H1 (cell line): ENCODE data around the gene VIPR2. TPM values are rescaled to one million over a fixed set of nuclear protein-coding genes. Genes with fewer than 3 reads are reported as not detected.

Experiments
- CTCF ChIA-PET: fragments of 300-600 bp; sonication (Branson Sonifier 250); formaldehyde crosslinking; loops from one replicate; lab custom pipeline; 2021; ENCODE audit not compliant: partially characterized antibody; lab: Charles Lee
- POLR2A ChIA-PET: fragments of 300-600 bp; sonication (Branson Sonifier 250); formaldehyde crosslinking; loops from one replicate; lab custom pipeline; 2021; ENCODE audit warnings: inconsistent platforms; ENCODE audit not compliant: partially characterized antibody; lab: Charles Lee
- DNase-seq, 2 experiments: peaks; one replicate each; pipeline versions ENCODE4 v3.0.0 to v3.0.0-alpha.2; 2010 to 2022; ENCODE audit warnings: low spot score in 2 of 2, low read depth in 1 of 2, mixed read lengths in 1 of 2
- FAIRE-seq: peaks from 2 replicates; lab custom pipeline; 2011; peaks lifted over from hg19 to GRCh38; lab: Jason Lieb, UNC
- H2AFZ ChIP-seq: 2 replicates; pipeline ENCODE4 v1.8.1; 2012; ENCODE audit warnings: low read length, inconsistent platforms
- H2AK5ac ChIP-seq: 2 replicates; pipeline ENCODE4 v1.6.1; 2013; ENCODE audit warnings: low read depth, low read length
- H2BK120ac ChIP-seq: replicated peaks from 2 replicates; pipeline ENCODE3; 2013; ENCODE audit warnings: low read depth, low read length, inconsistent platforms
- H2BK12ac ChIP-seq: 2 replicates; pipeline ENCODE4 v1.6.1; 2013; ENCODE audit warnings: low read depth, low read length
- H2BK15ac ChIP-seq: 2 replicates; pipeline ENCODE4 v1.6.1; 2013; ENCODE audit warnings: low read length
- H2BK20ac ChIP-seq: 2 replicates; pipeline ENCODE4 v1.6.1; 2013; ENCODE audit warnings: low read length
- H2BK5ac ChIP-seq: 2 replicates; pipeline ENCODE4 v1.6.1; 2013; ENCODE audit warnings: low read depth, low read length
- H3K14ac ChIP-seq: 2 replicates; pipeline ENCODE4 v1.6.1; 2013; ENCODE audit warnings: inconsistent platforms; ENCODE audit not compliant: insufficient read length
- H3K18ac ChIP-seq: 2 replicates; pipeline ENCODE4 v1.6.1; 2013; ENCODE audit warnings: low read length; ENCODE audit errors: extremely low read depth
- H3K23ac ChIP-seq: 2 replicates; pipeline ENCODE4 v1.6.1; 2013; ENCODE audit warnings: inconsistent platforms; ENCODE audit not compliant: insufficient read length
- H3K23me2 ChIP-seq: 2 replicates; pipeline ENCODE4 v1.6.1; 2013; ENCODE audit warnings: low read depth, low read length
- H3K27ac ChIP-seq: 2 replicates; pipeline ENCODE4 v1.6.1; 2011; ENCODE audit warnings: low read depth, low read length, inconsistent platforms
- H3K27me3 ChIP-seq, 4 experiments: replicated peaks in 1 of 4; 1 replicate in 1 of 4; 2 replicates in 3 of 4; pipeline versions ENCODE4 v1.6.1 to v1.8.1; 2011 to 2013; ENCODE audit warnings: low read length in 3 of 4, mild to moderate bottlenecking in 3 of 4, inconsistent platforms in 2 of 4, mixed read lengths in 2 of 4, moderate library complexity in 1 of 4; ENCODE audit not compliant: control insufficient read depth in 3 of 4, insufficient read depth in 3 of 4; ENCODE audit errors: extremely low read depth in 1 of 4
- H3K36me3 ChIP-seq, 4 experiments: 2 replicates each; pipeline versions ENCODE4 v1.6.1 to v1.8.1; 2011 to 2013; ENCODE audit warnings: mild to moderate bottlenecking in 4 of 4, low read length in 3 of 4, moderate library complexity in 2 of 4, control low read depth in 1 of 4, inconsistent platforms in 1 of 4; ENCODE audit not compliant: insufficient read depth in 4 of 4, control insufficient read depth in 2 of 4
- H3K4ac ChIP-seq: replicated peaks from 2 replicates; pipeline ENCODE3; 2013; ENCODE audit warnings: low read length, low read depth, mixed read lengths, inconsistent platforms; ENCODE audit not compliant: insufficient read length
- H3K4me1 ChIP-seq, 4 experiments: replicated peaks in 1 of 4; 1 replicate in 1 of 4; 2 replicates in 3 of 4; pipeline versions ENCODE4 v1.6.1 to v1.8.1; 2011 to 2013; ENCODE audit warnings: low read length in 3 of 4, inconsistent platforms in 2 of 4, mixed read lengths in 1 of 4; ENCODE audit not compliant: insufficient read depth in 4 of 4, control insufficient read depth in 3 of 4
- H3K4me2 ChIP-seq, 2 experiments: 2 replicates each; pipeline versions ENCODE4 v1.6.1 to v1.8.1; 2011 to 2013; ENCODE audit warnings: low read depth in 2 of 2, low read length in 2 of 2, control low read depth in 1 of 2, inconsistent platforms in 1 of 2, mild to moderate bottlenecking in 1 of 2; ENCODE audit not compliant: insufficient read depth in 1 of 2
- H3K4me3 ChIP-seq, 4 experiments: fragments of 200-600, 300-600 bp in 1 of 4; sonication (generic), shearing (Covaris generic), sonication (Bioruptor Twin) in 1 of 4; 2 replicates each; pipeline versions ENCODE4 v1.5.1 to v1.8.1; 2011 to 2016; ENCODE audit warnings: low read length in 4 of 4, low read depth in 3 of 4, control low read depth in 2 of 4, inconsistent platforms in 2 of 4, mild to moderate bottlenecking in 2 of 4, mixed read lengths in 1 of 4, moderate library complexity in 1 of 4; ENCODE audit not compliant: insufficient read depth in 2 of 4; ENCODE audit errors: extremely low read depth in 1 of 4
- H3K56ac ChIP-seq: replicated peaks from 2 replicates; pipeline ENCODE3; 2013; ENCODE audit warnings: low read depth, mild to moderate bottlenecking, mixed read lengths, low read length, inconsistent platforms; ENCODE audit not compliant: insufficient read length
- H3K79me1 ChIP-seq: 2 replicates; pipeline ENCODE4 v1.6.1; 2013; ENCODE audit warnings: low read depth, low read length, control low read depth
- H3K79me2 ChIP-seq, 2 experiments: 2 replicates each; pipeline versions ENCODE4 v1.6.1 to v1.8.1; 2012 to 2013; ENCODE audit warnings: low read length in 2 of 2, mild to moderate bottlenecking in 2 of 2, inconsistent platforms in 1 of 2; ENCODE audit not compliant: insufficient read depth in 2 of 2, control insufficient read depth in 1 of 2
- H3K9ac ChIP-seq, 4 experiments: replicated peaks in 1 of 4; 1 replicate in 1 of 4; 2 replicates in 3 of 4; pipeline versions ENCODE4 v1.6.1 to v1.8.1; 2011 to 2013; ENCODE audit warnings: low read depth in 3 of 4, low read length in 3 of 4, control low read depth in 2 of 4, mild to moderate bottlenecking in 2 of 4, moderate library complexity in 2 of 4, inconsistent platforms in 1 of 4; ENCODE audit errors: extremely low read depth in 1 of 4
- H3K9me3 ChIP-seq, 2 experiments: 2 replicates each; pipeline versions ENCODE4 v1.6.1 to v1.8.1; 2012 to 2013; ENCODE audit warnings: mild to moderate bottlenecking in 2 of 2, moderate library complexity in 2 of 2, control low read depth in 1 of 2, inconsistent platforms in 1 of 2, low read depth in 1 of 2, low read length in 1 of 2, mixed read lengths in 1 of 2; ENCODE audit not compliant: insufficient read depth in 2 of 2
- H4K20me1 ChIP-seq, 2 experiments: replicated peaks in 1 of 2; 2 replicates each; pipeline versions ENCODE3 to v1.8.1; 2011 to 2013; ENCODE audit warnings: inconsistent platforms in 2 of 2, low read length in 2 of 2, mild to moderate bottlenecking in 1 of 2; ENCODE audit not compliant: insufficient read depth in 2 of 2, control insufficient read depth in 1 of 2
- H4K5ac ChIP-seq: 2 replicates; pipeline ENCODE4 v1.6.1; 2013; ENCODE audit warnings: low read length, low read depth, mixed read lengths, inconsistent platforms; ENCODE audit not compliant: insufficient read length
- H4K8ac ChIP-seq: 2 replicates; pipeline ENCODE4 v1.8.0; 2013; ENCODE audit warnings: mild to moderate bottlenecking, moderate library complexity, low read length, inconsistent platforms; ENCODE audit not compliant: insufficient read depth; ENCODE audit errors: extremely low read depth
- H4K91ac ChIP-seq: replicated peaks from 2 replicates; pipeline ENCODE3; 2013; ENCODE audit warnings: low read length, mixed read lengths, inconsistent platforms; ENCODE audit not compliant: insufficient read length
- ATF2 ChIP-seq: IDR thresholded peaks from 2 replicates; pipeline ENCODE4 v1.6.1; 2012; ENCODE audit warnings: low read length, inconsistent platforms
- CHD2 ChIP-seq: IDR thresholded peaks from 2 replicates; pipeline ENCODE4 v1.6.1; 2012; ENCODE audit warnings: low read length, improper control_type of control experiment
- GTF2F1 ChIP-seq: IDR thresholded peaks from 2 replicates; pipeline ENCODE4 v1.6.1; 2012; ENCODE audit warnings: low read depth, low read length, improper control_type of control experiment, borderline replicate concordance
- MAX ChIP-seq: IDR thresholded peaks from 2 replicates; pipeline ENCODE4 v1.6.1; 2012; ENCODE audit warnings: inconsistent platforms
- SUZ12 ChIP-seq: fragments of 200-600 bp; sonication (generic); IDR thresholded peaks from 2 replicates; pipeline ENCODE4 v1.6.1; 2012; ENCODE audit warnings: mild to moderate bottlenecking, inconsistent platforms, low read length, moderate library complexity, mixed read lengths
- TEAD4 ChIP-seq: IDR thresholded peaks from 2 replicates; pipeline ENCODE4 v1.6.1; 2012; ENCODE audit warnings: low read depth, low read length, inconsistent platforms, mixed read lengths
- WGBS, 2 experiments: shearing (Covaris generic) in 1 of 2; methylation state at CpG; one replicate each; pipeline versions ENCODE4 v1.1.6 to v1.1.7; 2013 to 2015; ENCODE audit warnings: low lambda C conversion rate in 2 of 2, mixed read lengths in 2 of 2, inconsistent platforms in 1 of 2, low coverage in 1 of 2, missing lambda C conversion rate in 1 of 2; ENCODE audit not compliant: insufficient replicate concordance in 2 of 2, insufficient coverage in 1 of 2, insufficient read length in 1 of 2; ENCODE audit errors: extremely low coverage in 1 of 2, missing lambda C conversion rate in 1 of 2; 5-methylcytosine and 5-hydroxymethylcytosine counted together
- polyA plus RNA-seq, 7 experiments: library from polyadenylated mRNA; depleted of rRNA in 3 of 7; stranded (reverse) in 5 of 7; unstranded in 2 of 7; fragments of >200 nt in 5 of 7; fragments of 200-250 nt in 2 of 7; gene quantifications; 1 replicate in 5 of 7; 2 replicates in 1 of 7; 4 replicates in 1 of 7; pipeline versions ENCODE4 v1.2.1 to v1.2.3, GENCODE V29; 2011 to 2013; ENCODE audit warnings: missing spikeins in 2 of 7, mixed read lengths in 2 of 7
- total RNA-seq: library from RNA; stranded (reverse); fragmentation: NEBNext Ultra II Directional; extraction: Animal tissue kit (Norgen Biotek cat#: 25700); gene quantifications from 2 replicates; pipeline ENCODE4 v1.2.1, GENCODE V29; 2021

Gene VIPR2
- total and polyA plus RNA-seq, 2 of the 8 experiments (the other 6 are each of a cell fraction or from before 2014, with no cell fraction given): 2.4 to 6.3 TPM

GRCh38 chr7:159118197-159118595, 26.5 kb downstream of the VIPR2 start:
- no peak overlapping the region for H2BK12ac ChIP-seq
- no peak overlapping the region for H2BK5ac ChIP-seq
- H3K4me1 ChIP-seq: peaks cover 0 to 6% (median 2%) of the 10 kb centered on the region in 4 experiments; a peak in 5 of 7 replicates
- 0 out of 2 replicates have a peak, but pooled peaks cover 2% of the 10 kb centered on the region for H3K79me1 ChIP-seq
- H3K27ac ChIP-seq: no peak overlapping the region
- H3K23me2 ChIP-seq: no peaks in the 10 kb centered on the region
- H2BK20ac ChIP-seq: no peak overlapping the region
- H4K20me1 ChIP-seq: no peaks in the 10 kb centered on the region
- no peak overlapping the region for H3K56ac ChIP-seq
- H3K9ac ChIP-seq: no peak overlapping the region
- no peak for DNase-seq
- H4K8ac ChIP-seq: no peak overlapping the region
- H3K4me2 ChIP-seq: no peak overlapping the region
- no peak overlapping the region for H2AFZ ChIP-seq
- H3K9me3 ChIP-seq: no peaks in the 10 kb centered on the region
- no peak for FAIRE-seq
- POLR2A ChIA-PET: no interaction called here
- no peak overlapping the region for H4K5ac ChIP-seq
- no peak overlapping the region for H3K4ac ChIP-seq
- WGBS, 2 experiments: 86% methylated on average over 13 of the region's 13 CpGs; no CpG with 5 or more reads in 1 of the 2 experiments
- no peak overlapping the region for H3K23ac ChIP-seq
- H2AK5ac ChIP-seq: peak overlapping the region; percentile 59; the same call in 1 of the 2 replicates
- no peak overlapping the region; the same call in 1 of the 2 replicates for H2BK15ac ChIP-seq
- no peaks in the 10 kb centered on the region for H3K36me3 ChIP-seq
- H3K79me2 ChIP-seq: no peaks in the 10 kb centered on the region
- CTCF ChIA-PET: interaction anchor here (0.8 to 1.9 kb wide), 4 partner anchors 10 to 116 kb away, joined by 3 to 7 read pairs (median 4); no protein-coding TSS in a partner anchor
- no peak overlapping the region for H3K4me3 ChIP-seq
- no peak overlapping the region for H3K18ac ChIP-seq
- no peaks in the 10 kb centered on the region for H3K27me3 ChIP-seq
- no peak overlapping the region for H3K14ac ChIP-seq
- no peak overlapping the region for H2BK120ac ChIP-seq
- no peak overlapping the region for H4K91ac ChIP-seq
- TF ChIP-seq CHD2: no peak
- no peak for TF ChIP-seq SUZ12
- TF ChIP-seq ATF2: no peak
- no peak for TF ChIP-seq MAX
- no peak for TF ChIP-seq TEAD4
- no peak for TF ChIP-seq GTF2F1
